LNCaP clone FGC (cell line): ENCODE results near the gene PAX7.

Experiments
- DNase-seq: peaks from one replicate; pipeline ENCODE4 v3.0.0-alpha.2; 2011; ENCODE audit warnings: low read depth
- H3K4me3 ChIP-seq: 2 replicates; pipeline ENCODE4 v1.5.1; 2011; ENCODE audit warnings: mild to moderate bottlenecking, low read depth, low read length, control low read depth
- CTCF ChIP-seq: IDR thresholded peaks from 2 replicates; pipeline ENCODE4 v1.5.1; 2012; ENCODE audit warnings: mild to moderate bottlenecking; ENCODE audit not compliant: control insufficient read depth, insufficient read depth; ENCODE audit errors: extremely low read depth

PAX7 gene

DNA sequence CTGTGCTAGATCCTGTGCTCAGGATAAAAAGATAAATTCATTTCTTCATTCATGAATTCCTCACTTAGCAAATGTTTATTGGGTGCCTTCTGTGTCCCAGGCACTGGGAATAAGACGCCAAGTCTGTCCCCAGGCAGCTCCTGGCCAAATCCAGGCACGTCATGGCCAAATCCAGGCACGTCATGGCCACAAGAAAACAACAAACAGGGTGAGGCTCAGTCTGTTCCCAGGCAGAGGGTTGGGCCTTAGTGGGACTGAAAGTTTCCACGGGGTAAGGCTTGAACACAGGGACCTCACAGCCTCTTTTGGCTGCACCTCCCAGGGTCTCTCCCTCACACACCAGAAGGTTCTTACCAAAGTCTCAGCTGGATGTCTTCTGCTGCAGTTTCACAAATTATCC, 95.7 kb downstream of the PAX7 start:
- H3K4me3 ChIP-seq = no peak overlapping the region
- TF ChIP-seq CTCF = no peak
- no peak for DNase-seq

- H3K4me3 ChIP-seq = no peak overlapping the region
- no peak for DNase-seq
- no peak for TF ChIP-seq CTCF
Observed at GRCh38 chr1:18727956-18728355, 97.3 kb downstream of the PAX7 start.

- DNase-seq = no peak
- no peak overlapping the region for H3K4me3 ChIP-seq
- TF ChIP-seq CTCF = no peak
Observed at GRCh38 chr1:18730321-18730720, 99.7 kb downstream of the PAX7 start.

- no peak overlapping the region for H3K4me3 ChIP-seq
- DNase-seq = no peak
- TF ChIP-seq CTCF = no peak
Observed at GRCh38 chr1:18731148-18731547, 100.5 kb downstream of the PAX7 start.

DNA sequence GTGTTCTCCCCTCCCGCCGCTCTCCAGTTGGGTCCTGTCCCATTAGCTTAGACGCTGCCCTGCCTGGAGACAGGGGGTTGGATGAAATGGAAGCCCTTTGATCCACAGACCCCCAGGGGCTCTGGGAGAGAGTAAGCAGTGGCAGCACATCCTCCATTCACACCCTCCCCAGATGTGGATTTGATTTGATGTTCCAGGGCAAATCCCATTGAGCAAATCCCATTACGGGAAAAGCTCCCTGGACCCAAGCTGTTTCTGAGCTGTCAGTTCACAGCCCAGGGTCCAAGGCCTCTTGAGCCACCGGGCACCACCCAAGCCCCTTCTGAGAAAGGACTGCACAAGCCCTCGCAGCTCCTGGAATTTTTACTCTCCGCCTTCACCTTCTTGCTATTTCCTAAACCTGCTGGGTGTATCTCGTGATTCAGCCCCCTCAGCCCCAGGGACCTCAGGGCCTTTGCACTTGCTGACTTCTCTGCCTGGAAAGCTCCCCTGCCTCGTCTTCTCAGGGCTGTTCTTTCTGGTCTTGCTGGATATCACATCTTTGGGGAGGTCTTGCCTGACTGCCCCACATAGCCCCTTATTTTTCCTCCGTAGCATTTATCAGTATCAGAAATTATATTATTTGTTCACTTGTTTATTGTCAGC, 101.1 kb downstream of the PAX7 start:
- no peak for DNase-seq
- no peak overlapping the region for H3K4me3 ChIP-seq
- TF ChIP-seq CTCF = no peak

DNA sequence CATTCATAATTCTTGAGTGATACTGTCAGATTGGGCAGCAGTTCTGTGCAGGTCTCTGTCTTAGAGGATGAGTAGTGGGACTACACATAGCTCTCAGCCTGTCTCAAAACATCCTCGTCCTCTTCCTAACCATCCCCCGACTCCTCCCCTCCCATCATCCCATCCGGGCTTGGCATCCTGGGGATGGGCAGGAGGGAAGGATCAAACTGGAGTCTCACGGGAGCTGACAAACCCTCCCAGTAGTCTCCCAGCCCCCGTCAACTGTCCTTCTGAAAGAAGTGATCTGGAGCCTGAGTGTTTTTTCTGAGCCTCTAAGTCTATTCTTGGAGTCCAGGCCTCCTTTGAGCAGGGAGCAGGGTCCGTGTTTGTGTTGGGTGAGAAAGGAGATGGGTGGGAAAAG, 102.0 kb downstream of the PAX7 start:
- H3K4me3 ChIP-seq = no peak overlapping the region
- DNase-seq = no peak
- TF ChIP-seq CTCF = no peak

DNA sequence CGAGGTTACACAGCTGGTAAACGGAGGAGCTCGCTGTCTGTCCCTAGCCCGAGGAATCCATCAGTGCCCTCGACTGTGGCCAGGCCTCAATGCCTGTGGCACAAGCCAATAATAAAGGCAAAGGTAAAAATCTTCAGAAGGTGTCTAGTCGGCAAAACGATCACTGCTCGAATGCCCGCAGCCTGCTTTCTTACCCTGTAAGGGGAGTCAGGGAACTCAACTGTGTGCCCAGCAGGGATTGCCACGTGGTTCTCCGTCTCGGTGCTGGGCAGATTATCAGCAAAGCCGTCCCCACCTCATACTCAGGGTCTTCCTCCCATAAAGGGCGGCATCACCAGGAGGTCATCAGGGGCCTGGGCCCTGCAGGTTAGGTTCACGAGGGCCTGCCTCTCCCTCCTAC, 103.4 kb downstream of the PAX7 start:
- TF ChIP-seq CTCF = no peak
- no peak overlapping the region for H3K4me3 ChIP-seq
- DNase-seq = no peak
